Coronary artery (tissue), 2 donors: ENCODE measurements around the gene LYZL6.

Source experiments
- DNase-seq: peaks from one replicate; pipeline ENCODE4 v3.0.0-alpha.2; 2017; ENCODE audit warnings: low spot score
- H3K27ac ChIP-seq, 2 donors: fragments of 200-600 bp; sonication (generic); one replicate each; pipeline ENCODE4 v1.5.1; 2016 to 2019
- H3K4me3 ChIP-seq: fragments of 200-600 bp; sonication (generic); 2 replicates; pipeline ENCODE4 v1.5.1; 2016; ENCODE audit warnings: mild to moderate bottlenecking, moderate library complexity
- CTCF ChIP-seq: fragments of 200-600 bp; sonication (generic); IDR thresholded peaks from one replicate; pipeline ENCODE4 v1.5.1; 2019; ENCODE audit warnings: antibody characterized with exemption

LYZL6 gene

DNA sequence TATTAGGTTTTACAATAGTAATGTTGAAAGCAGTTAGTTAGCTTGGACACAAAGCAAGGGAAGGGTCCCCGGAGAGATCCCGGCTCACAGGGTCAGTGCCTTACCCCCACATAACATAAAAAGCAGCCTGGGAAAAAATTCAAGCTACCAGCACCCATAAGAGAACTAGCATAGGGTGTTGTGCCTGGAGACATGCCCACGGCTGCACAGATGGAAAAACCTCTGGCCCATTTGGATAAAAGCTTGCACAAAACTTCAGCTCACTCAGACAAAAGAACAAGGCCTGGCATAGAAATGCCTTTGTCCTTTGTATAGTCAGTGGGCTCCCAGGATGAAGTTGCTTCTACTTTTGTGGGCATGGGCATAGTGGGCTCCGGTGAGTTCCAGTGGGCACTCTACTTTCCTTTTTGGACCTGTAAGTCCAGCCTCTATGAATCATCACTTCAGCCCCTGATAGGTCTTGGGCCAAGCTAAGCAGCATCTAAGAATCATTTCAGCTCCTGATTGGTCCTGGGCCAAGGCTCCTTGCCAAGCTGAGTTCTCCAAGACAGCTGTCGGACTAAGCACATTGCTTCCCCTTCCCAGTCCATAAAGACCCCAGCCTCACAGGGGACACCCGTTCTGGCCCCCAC, 11.6 kb downstream of the LYZL6 start:
- Histone ChIP-seq H3K27ac (peak overlapping the region in 1 of 2 donors; percentile 62), H3K4me3 (peak overlapping the region; percentile 13)
- no peak for DNase-seq
- TF ChIP-seq CTCF: no peak

DNA sequence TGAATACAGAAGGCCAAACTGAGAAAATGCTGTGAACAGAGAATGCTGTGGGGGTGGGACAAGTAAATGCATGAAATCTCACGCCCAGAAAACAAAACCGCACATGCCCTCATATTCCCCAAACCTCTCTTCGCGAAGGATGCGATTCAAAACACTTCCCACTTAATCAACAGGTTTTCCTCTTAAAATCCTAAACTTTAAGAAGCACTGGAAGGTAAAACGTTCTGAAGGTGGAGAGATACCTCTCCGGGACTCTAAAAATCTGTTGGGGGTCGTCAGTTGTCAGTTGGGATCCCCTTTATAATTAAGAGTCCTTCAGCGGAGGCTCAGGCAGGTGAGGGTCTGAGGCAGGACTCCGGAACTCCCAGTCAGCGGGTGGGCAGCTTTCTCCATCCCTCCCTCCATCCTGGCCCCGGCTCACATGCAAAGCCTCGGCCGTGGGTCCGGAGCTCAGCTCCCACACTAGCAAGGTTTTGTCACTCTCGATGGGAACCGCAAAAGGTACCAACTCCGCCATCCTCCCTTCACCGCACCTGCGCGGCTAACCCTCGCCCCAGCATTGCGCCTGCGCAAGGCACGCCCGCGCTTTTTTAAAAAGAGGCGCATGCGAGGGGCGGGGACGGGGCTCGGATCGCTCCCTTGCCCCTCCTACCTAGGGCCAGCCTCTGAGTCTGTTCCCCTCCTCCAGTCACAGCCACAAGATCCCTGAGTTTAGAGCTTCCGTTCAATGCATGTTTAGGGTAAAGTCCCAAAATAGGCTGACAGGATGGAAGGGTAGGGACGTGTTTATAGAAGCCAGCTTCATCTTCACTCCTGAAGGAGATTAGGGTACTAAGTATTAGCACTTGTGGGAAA, 13.1 kb downstream of the LYZL6 start, which contains the start of gene RDM1:
RDM1 (minus strand) TSS at position 563 of the 855 bp plus-strand sequence; CDS start at position 517, 46 bp downstream.
- Histone ChIP-seq H3K4me3 (peak within 1 kb of the TSS; percentile 65), H3K27ac (peak within 1 kb of the TSS in 1 of 2 donors; percentile 62)
- no peak for TF ChIP-seq CTCF
- no peak for DNase-seq

- Histone ChIP-seq H3K4me3 (no peak overlapping the region), H3K27ac (no peak overlapping the region)
- no peak for DNase-seq
- no peak for TF ChIP-seq CTCF
Measured at GRCh38 chr17:35927714-35928113, 15.8 kb downstream of the LYZL6 start.

DNA sequence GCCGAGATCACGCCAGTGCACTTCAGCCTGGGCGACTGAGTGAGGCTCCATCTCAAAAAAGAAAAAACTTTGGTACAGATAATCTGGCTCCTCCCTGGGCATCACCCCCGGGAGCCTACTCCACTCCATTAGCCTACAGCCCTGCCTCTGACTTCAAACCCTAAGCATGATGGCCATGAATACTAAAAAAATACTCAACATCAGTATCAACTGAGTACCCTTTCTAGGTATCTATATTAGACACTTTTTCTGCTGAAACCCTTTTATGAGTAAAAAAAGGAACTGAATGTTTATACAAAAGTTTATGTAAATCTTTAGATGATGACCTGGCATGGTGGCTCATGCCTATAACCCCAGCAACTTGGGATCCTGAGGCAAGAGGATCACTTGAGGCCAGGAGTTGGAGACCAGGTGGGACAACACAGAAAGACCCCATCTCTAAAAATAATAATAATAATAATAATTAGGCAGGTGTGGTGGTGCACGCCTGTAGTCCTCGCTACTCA, 19.9 kb downstream of the LYZL6 start:
- no peak overlapping the region for H3K27ac ChIP-seq
- TF ChIP-seq CTCF: no peak

DNA sequence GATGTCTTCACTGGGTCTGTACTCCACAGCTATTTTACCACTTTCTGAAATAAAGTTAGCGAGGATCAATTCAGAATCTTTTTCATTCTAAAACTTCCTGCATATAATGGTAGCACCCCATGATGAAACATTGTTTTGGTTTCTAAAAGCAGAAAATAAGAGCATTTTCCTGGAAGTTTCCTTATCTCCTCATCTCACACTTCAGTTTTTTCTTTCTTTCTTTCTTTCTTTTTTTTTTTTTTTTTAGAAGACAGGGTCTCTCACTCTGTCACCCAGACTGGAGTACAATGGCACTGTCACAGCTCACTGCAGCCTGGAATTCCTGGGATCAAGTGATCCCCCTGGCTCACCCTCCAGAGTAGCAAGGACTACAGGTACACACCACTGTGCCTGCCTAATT, 23.3 kb downstream of the LYZL6 start:
- Histone ChIP-seq H3K27ac (no peak overlapping the region), H3K4me3 (no peak overlapping the region)
- no peak for TF ChIP-seq CTCF
- DNase-seq: no peak

More for the DNA sequence above, 19.9 kb downstream of the LYZL6 start:
- no peak for DNase-seq
- H3K4me3 ChIP-seq: no peak overlapping the region

- no peak overlapping the region for H3K27ac ChIP-seq
- no peak for TF ChIP-seq CTCF
- H3K4me3 ChIP-seq: no peak overlapping the region
- DNase-seq: no peak
Measured at GRCh38 chr17:35918665-35919064, 24.8 kb downstream of the LYZL6 start.
